ENCODE results near the gene INPP4B.

Gene INPP4B

DNA sequence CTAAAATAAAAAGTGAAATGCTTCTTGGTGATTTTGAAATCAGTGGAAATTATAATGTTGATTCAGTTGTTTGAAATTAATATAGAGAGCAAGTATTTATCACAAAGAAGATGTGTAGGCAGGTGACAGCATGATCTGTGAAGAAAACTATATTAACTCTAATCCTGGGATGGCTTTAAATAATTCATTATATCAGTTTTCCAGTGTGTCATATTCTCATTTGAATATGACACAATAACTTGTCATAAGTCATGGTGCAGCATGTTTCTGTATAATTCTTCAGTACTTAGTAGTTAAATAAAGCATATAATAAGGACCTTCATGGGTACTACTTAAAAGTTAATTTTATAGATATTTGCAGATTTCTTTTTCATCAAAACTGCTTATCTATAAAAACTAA is 573.6 kb downstream of the INPP4B start:
- Histone ChIP-seq H3K4ac (ENCODE audit: low read length) (no peak overlapping the region), H2AK5ac (ENCODE audit: low read depth, low read length) (no peak overlapping the region), H3K27me3 (ENCODE audit: control insufficient read depth in 3 of 3, insufficient read depth in 3 of 3, low read depth in 1 of 3, low read length in 3 of 3) (no peaks in the 10 kb centered on the region), H4K8ac (ENCODE audit: low read depth, low read length) (no peak overlapping the region), H3K36me3 (replicated peaks in 1 of 2; ENCODE audit: control insufficient read depth in 2 of 2, insufficient read depth in 2 of 2, low read length in 2 of 2) (no peaks in the 10 kb centered on the region), H3K18ac (ENCODE audit: low read length) (no peak overlapping the region), H3K27ac (replicated peaks; ENCODE audit: low read length) (no peak overlapping the region), H3K14ac (ENCODE audit: low read length) (no peak overlapping the region), H3K4me3 (ENCODE audit: low read length in 2 of 2) (no peak overlapping the region), H3K4me1 (ENCODE audit: control insufficient read depth in 2 of 2, insufficient read depth in 1 of 2, low read depth in 1 of 2, low read length in 2 of 2) (peaks cover 0 to 13% of the 10 kb centered on the region in 2 donors), H2BK5ac (ENCODE audit: low read length) (no peak overlapping the region), H3K23ac (ENCODE audit: low read depth, low read length, poor library complexity) (no peak overlapping the region), H3K79me1 (ENCODE audit: low read depth, low read length) (no peaks in the 10 kb centered on the region), H4K91ac (ENCODE audit: low read depth, low read length, poor library complexity) (no peak overlapping the region), H3K4me2 (ENCODE audit: insufficient read depth, low read length, poor library complexity, severe bottlenecking) (no peak overlapping the region), H2BK15ac (ENCODE audit: low read length) (no peak overlapping the region), H2BK12ac (ENCODE audit: low read length) (no peak overlapping the region), H2AFZ (ENCODE audit: low read length) (no peak overlapping the region), H3K9ac (ENCODE audit: low read depth, low read length, poor library complexity) (no peak overlapping the region), H2BK120ac (ENCODE audit: low read depth, low read length) (no peak overlapping the region), H3K9me3 (replicated peaks in 1 of 2; ENCODE audit: control insufficient read depth in 2 of 2, insufficient read depth in 1 of 2, low read depth in 1 of 2, low read length in 2 of 2) (peaks cover 0 to 4% of the 10 kb centered on the region in 2 donors)
- DNase-seq (ENCODE audit: low spot score) = no peak

GRCh38 chr4:142271832-142272231 is 574.3 kb downstream of the INPP4B start:
- no CpG with 5 or more reads among the region's 3 CpGs for WGBS, 2 donors (ENCODE audit: extremely low coverage in 2 of 2, insufficient read length in 2 of 2, insufficient replicate concordance in 1 of 2)
- no peak overlapping the region for H4K8ac ChIP-seq (ENCODE audit: low read depth, low read length)
- no peaks in the 10 kb centered on the region for H3K79me1 ChIP-seq (ENCODE audit: low read depth, low read length)
- no peak overlapping the region for H3K4me2 ChIP-seq (ENCODE audit: insufficient read depth, low read length, poor library complexity, severe bottlenecking)
- no peak overlapping the region for H3K9ac ChIP-seq (ENCODE audit: low read depth, low read length, poor library complexity)
- no peak overlapping the region for H2BK15ac ChIP-seq (ENCODE audit: low read length)
- no peaks in the 10 kb centered on the region for H3K36me3 ChIP-seq (replicated peaks in 1 of 2; ENCODE audit: control insufficient read depth in 2 of 2, insufficient read depth in 2 of 2, low read length in 2 of 2)
- H3K4ac ChIP-seq (ENCODE audit: low read length) = no peak overlapping the region
- no peak overlapping the region for H2BK5ac ChIP-seq (ENCODE audit: low read length)
- no peak overlapping the region for H2BK12ac ChIP-seq (ENCODE audit: low read length)
- H3K23ac ChIP-seq (ENCODE audit: low read depth, low read length, poor library complexity) = no peak overlapping the region
- no peak overlapping the region for H3K18ac ChIP-seq (ENCODE audit: low read length)
- DNase-seq (ENCODE audit: low spot score) = no peak
- H3K14ac ChIP-seq (ENCODE audit: low read length) = no peak overlapping the region
- H2BK120ac ChIP-seq (ENCODE audit: low read depth, low read length) = no peak overlapping the region
- H3K27ac ChIP-seq (replicated peaks; ENCODE audit: low read length) = no peak overlapping the region
- H3K4me1 ChIP-seq (ENCODE audit: control insufficient read depth in 2 of 2, insufficient read depth in 1 of 2, low read depth in 1 of 2, low read length in 2 of 2) = peaks cover 0 to 13% of the 10 kb centered on the region in 2 donors
- no peak overlapping the region for H3K4me3 ChIP-seq (ENCODE audit: low read length in 2 of 2)
- H3K27me3 ChIP-seq (ENCODE audit: control insufficient read depth in 3 of 3, insufficient read depth in 3 of 3, low read depth in 1 of 3, low read length in 3 of 3) = no peaks in the 10 kb centered on the region
- no peak overlapping the region for H2AK5ac ChIP-seq (ENCODE audit: low read depth, low read length)
- H3K9me3 ChIP-seq (replicated peaks in 1 of 2; ENCODE audit: control insufficient read depth in 2 of 2, insufficient read depth in 1 of 2, low read depth in 1 of 2, low read length in 2 of 2) = peaks cover 0 to 4% of the 10 kb centered on the region in 2 donors
- H4K91ac ChIP-seq (ENCODE audit: low read depth, low read length, poor library complexity) = no peak overlapping the region
- no peak overlapping the region for H2AFZ ChIP-seq (ENCODE audit: low read length)

GRCh38 chr4:142267101-142267500 is 579.0 kb downstream of the INPP4B start:
- no CpG with 5 or more reads among the region's 3 CpGs for WGBS, 2 donors (ENCODE audit: extremely low coverage in 2 of 2, insufficient read length in 2 of 2, insufficient replicate concordance in 1 of 2)

DNA sequence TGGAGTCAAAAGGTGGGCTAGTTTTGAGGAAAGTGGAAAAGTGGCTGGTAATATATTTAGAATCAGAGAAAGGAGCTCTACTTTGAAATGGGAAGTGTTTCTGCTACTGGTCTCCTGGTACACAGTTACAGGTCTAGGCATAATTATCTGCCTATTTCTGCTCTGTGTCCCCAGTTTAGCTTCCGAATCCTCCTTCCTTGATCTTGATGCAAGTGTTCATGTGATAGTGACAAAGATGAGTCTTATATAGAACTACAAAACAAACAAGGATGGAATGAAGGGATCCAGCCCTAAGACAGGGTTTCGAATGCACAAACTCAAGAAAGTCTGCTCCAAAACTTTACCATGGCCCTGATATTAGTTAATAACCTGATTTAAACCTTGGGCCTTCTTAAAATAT is 580.2 kb downstream of the INPP4B start:
- no peak overlapping the region for H2BK12ac ChIP-seq (ENCODE audit: low read length)
- no peak overlapping the region for H2BK120ac ChIP-seq (ENCODE audit: low read depth, low read length)
- no peak overlapping the region for H4K91ac ChIP-seq (ENCODE audit: low read depth, low read length, poor library complexity)
- H2AK5ac ChIP-seq (ENCODE audit: low read depth, low read length) = no peak overlapping the region
- H4K8ac ChIP-seq (ENCODE audit: low read depth, low read length) = no peak overlapping the region
- WGBS, 2 donors (ENCODE audit: extremely low coverage in 2 of 2, insufficient read length in 2 of 2, insufficient replicate concordance in 1 of 2) = no CpG with 5 or more reads among the region's 2 CpGs
- DNase-seq (ENCODE audit: low spot score) = no peak
- H2BK15ac ChIP-seq (ENCODE audit: low read length) = no peak overlapping the region
- no peak overlapping the region for H3K9ac ChIP-seq (ENCODE audit: low read depth, low read length, poor library complexity)
- H3K9me3 ChIP-seq (replicated peaks in 1 of 2; ENCODE audit: control insufficient read depth in 2 of 2, insufficient read depth in 1 of 2, low read depth in 1 of 2, low read length in 2 of 2) = peaks cover 0 to 4% of the 10 kb centered on the region in 2 donors
- no peak overlapping the region for H2AFZ ChIP-seq (ENCODE audit: low read length)
- H3K23ac ChIP-seq (ENCODE audit: low read depth, low read length, poor library complexity) = no peak overlapping the region
- no peak overlapping the region for H3K14ac ChIP-seq (ENCODE audit: low read length)
- H3K4me3 ChIP-seq (ENCODE audit: low read length in 2 of 2) = no peak overlapping the region
- H3K36me3 ChIP-seq (replicated peaks in 1 of 2; ENCODE audit: control insufficient read depth in 2 of 2, insufficient read depth in 2 of 2, low read length in 2 of 2) = no peaks in the 10 kb centered on the region
- H2BK5ac ChIP-seq (ENCODE audit: low read length) = no peak overlapping the region
- H3K79me1 ChIP-seq (ENCODE audit: low read depth, low read length) = no peaks in the 10 kb centered on the region
- no peak overlapping the region for H3K4ac ChIP-seq (ENCODE audit: low read length)
- H3K4me2 ChIP-seq (ENCODE audit: insufficient read depth, low read length, poor library complexity, severe bottlenecking) = no peak overlapping the region
- H3K18ac ChIP-seq (ENCODE audit: low read length) = no peak overlapping the region
- H3K27me3 ChIP-seq (ENCODE audit: control insufficient read depth in 3 of 3, insufficient read depth in 3 of 3, low read depth in 1 of 3, low read length in 3 of 3) = no peaks in the 10 kb centered on the region
- H3K4me1 ChIP-seq (ENCODE audit: control insufficient read depth in 2 of 2, insufficient read depth in 1 of 2, low read depth in 1 of 2, low read length in 2 of 2) = peaks cover 0 to 13% of the 10 kb centered on the region in 2 donors
- H3K27ac ChIP-seq (replicated peaks; ENCODE audit: low read length) = no peak overlapping the region

More at GRCh38 chr4:142267101-142267500, 579.0 kb downstream of the INPP4B start:
- Histone ChIP-seq H3K9ac (ENCODE audit: low read depth, low read length, poor library complexity) (no peak overlapping the region), H3K4me3 (ENCODE audit: low read length in 2 of 2) (no peak overlapping the region), H3K4me2 (ENCODE audit: insufficient read depth, low read length, poor library complexity, severe bottlenecking) (no peak overlapping the region), H2BK5ac (ENCODE audit: low read length) (no peak overlapping the region), H3K18ac (ENCODE audit: low read length) (no peak overlapping the region), H2BK120ac (ENCODE audit: low read depth, low read length) (no peak overlapping the region), H3K4me1 (ENCODE audit: control insufficient read depth in 2 of 2, insufficient read depth in 1 of 2, low read depth in 1 of 2, low read length in 2 of 2) (peaks cover 0 to 13% of the 10 kb centered on the region in 2 donors), H2AFZ (ENCODE audit: low read length) (no peak overlapping the region), H3K14ac (ENCODE audit: low read length) (no peak overlapping the region), H4K8ac (ENCODE audit: low read depth, low read length) (no peak overlapping the region), H2AK5ac (ENCODE audit: low read depth, low read length) (no peak overlapping the region), H3K9me3 (replicated peaks in 1 of 2; ENCODE audit: control insufficient read depth in 2 of 2, insufficient read depth in 1 of 2, low read depth in 1 of 2, low read length in 2 of 2) (peaks cover 0 to 4% of the 10 kb centered on the region in 2 donors), H3K27ac (replicated peaks; ENCODE audit: low read length) (no peak overlapping the region), H3K23ac (ENCODE audit: low read depth, low read length, poor library complexity) (no peak overlapping the region), H2BK12ac (ENCODE audit: low read length) (no peak overlapping the region), H3K27me3 (ENCODE audit: control insufficient read depth in 3 of 3, insufficient read depth in 3 of 3, low read depth in 1 of 3, low read length in 3 of 3) (no peaks in the 10 kb centered on the region), H3K79me1 (ENCODE audit: low read depth, low read length) (no peaks in the 10 kb centered on the region), H3K36me3 (replicated peaks in 1 of 2; ENCODE audit: control insufficient read depth in 2 of 2, insufficient read depth in 2 of 2, low read length in 2 of 2) (no peaks in the 10 kb centered on the region), H4K91ac (ENCODE audit: low read depth, low read length, poor library complexity) (no peak overlapping the region), H3K4ac (ENCODE audit: low read length) (no peak overlapping the region), H2BK15ac (ENCODE audit: low read length) (no peak overlapping the region)
- DNase-seq (ENCODE audit: low spot score) = no peak
